AG04450 (cell line): ENCODE results near the gene VWA3A. TPM values are rescaled to one million over a fixed set of nuclear protein-coding genes. Genes with fewer than 3 reads are reported as not detected.
A peak's percentile ranks its signal among the peaks of the same experiment; 100 is the strongest.
"Not testable (repeated sequence)": the region's sequence is repeated elsewhere in the genome, so short reads cannot be mapped to it uniquely, and the experiment has no call there.

Source experiments
- CTCF ChIA-PET: fragments of 300-600, 350-600 bp; formaldehyde crosslinking; extraction: SDS; loops from one replicate; lab custom pipeline; 2022; ENCODE audit warnings: antibody characterized with exemption, inconsistent platforms; lab: Charles Lee
- POLR2A ChIA-PET: fragments of 350-600 bp; formaldehyde crosslinking; extraction: SDS; loops from one replicate; lab custom pipeline; 2021; ENCODE audit warnings: antibody characterized with exemption, inconsistent platforms; lab: Yijun Ruan, JAX
- DNase-seq: peaks from one replicate; pipeline ENCODE4 v3.0.0-alpha.2; 2011; ENCODE audit warnings: low read depth, low spot score
- H3K27ac ChIP-seq: one replicate; pipeline ENCODE4 v1.5.1; 2012; ENCODE audit warnings: low read depth, low read length, control low read depth
- H3K27me3 ChIP-seq: one replicate; pipeline ENCODE4 v1.6.0; 2012; ENCODE audit warnings: low read length; ENCODE audit not compliant: control insufficient read depth, insufficient read depth
- H3K4me3 ChIP-seq: 2 replicates; pipeline ENCODE4 v1.5.1; 2011; ENCODE audit warnings: mild to moderate bottlenecking, low read depth, low read length, control low read depth
- H3K9me3 ChIP-seq: 2 replicates; pipeline ENCODE4 v1.5.1; 2012; ENCODE audit warnings: low read length; ENCODE audit not compliant: control insufficient read depth, insufficient read depth
- CTCF ChIP-seq: IDR thresholded peaks from 2 replicates; pipeline ENCODE4 v1.5.1; 2011; ENCODE audit warnings: low read depth, low read length, control low read depth, inconsistent platforms
- polyA plus RNA-seq: library from polyadenylated mRNA; depleted of rRNA; stranded (reverse); fragments of >200 nt; gene quantifications from 2 replicates; pipeline ENCODE4 v1.2.3, GENCODE V29; 2011

VWA3A gene
- polyA plus RNA-seq, 1 experiment, result not detected

- ChIA-PET CTCF (interaction anchor here (1.0 to 3.7 kb wide), 2 partner anchors 105 to 118 kb away, joined by 4 to 35 read pairs; no protein-coding TSS in a partner anchor), POLR2A (interaction anchor here (1.0 kb wide), 1 partner anchor 11 kb away, joined by 4 read pairs; the partner anchor contains the start of gene EEF2K)
- Histone ChIP-seq H3K27me3 (no peaks in the 10 kb centered on the region), H3K27ac (no peak overlapping the region), H3K4me3 (no peak overlapping the region), H3K9me3 (no peaks in the 10 kb centered on the region)
- no peak for TF ChIP-seq CTCF
- no peak for DNase-seq
Measured at GRCh38 chr16:22195445-22195694, 103.0 kb downstream of the VWA3A start.

GRCh38 chr16:22195695-22196558 is 103.6 kb downstream of the VWA3A start:
- TF ChIP-seq CTCF, result peak; percentile 85
- DNase-seq, result peak; percentile 82
- H3K27ac ChIP-seq, result no peak overlapping the region
- ChIA-PET POLR2A (interaction anchor here (1.0 kb wide), 1 partner anchor 10 kb away, joined by 4 read pairs; the partner anchor contains the start of gene EEF2K), CTCF (interaction anchor here (0.6 to 3.7 kb wide), 6 partner anchors 9 to 104 kb away, joined by 3 to 35 read pairs (median 4); no protein-coding TSS in a partner anchor)
- H3K4me3 ChIP-seq, result peak overlapping the region; percentile 67
- no peaks in the 10 kb centered on the region for H3K27me3 ChIP-seq
- no peaks in the 10 kb centered on the region for H3K9me3 ChIP-seq

- H3K9me3 ChIP-seq, H3K4me3 ChIP-seq, H3K27ac ChIP-seq, POLR2A ChIA-PET, H3K27me3 ChIP-seq, DNase-seq: not testable (repeated sequence)
- CTCF ChIA-PET, result interaction anchor here (0.6 to 3.7 kb wide), 6 partner anchors 8 to 103 kb away, joined by 3 to 35 read pairs (median 4); no protein-coding TSS in a partner anchor
Measured at GRCh38 chr16:22196559-22197168, 104.3 kb downstream of the VWA3A start.

GRCh38 chr16:22198547-22199293 is 106.4 kb downstream of the VWA3A start:
- TF ChIP-seq CTCF, result 0 out of 2 replicates have a peak, but pooled peaks have one; percentile 5
- POLR2A ChIA-PET, result no interaction called here
- no peaks in the 10 kb centered on the region for H3K27me3 ChIP-seq
- CTCF ChIA-PET, result interaction anchor here (0.7 to 2.7 kb wide), 3 partner anchors 10 to 102 kb away, joined by 4 to 7 read pairs (median 6); partner anchors contain the start of gene POLR3E
- peak overlapping the region; percentile 73 for H3K27ac ChIP-seq
- no peak overlapping the region for H3K4me3 ChIP-seq
- H3K9me3 ChIP-seq, result no peaks in the 10 kb centered on the region
- DNase-seq, result no peak

- no peak for DNase-seq
- CTCF ChIA-PET, result interaction anchor here (1.0 kb wide), 1 partner anchor 98 kb away, joined by 4 read pairs; no protein-coding TSS in a partner anchor
- Histone ChIP-seq H3K9me3 (no peaks in the 10 kb centered on the region; the same call in 1 of the 2 replicates), H3K27ac (no peak overlapping the region), H3K4me3 (no peak overlapping the region), H3K27me3 (no peaks in the 10 kb centered on the region)
- TF ChIP-seq CTCF, result no peak
- POLR2A ChIA-PET, result no interaction called here
Measured at GRCh38 chr16:22202261-22202637, 109.9 kb downstream of the VWA3A start.
